Choroid plexus epithelial cell (primary cell): ENCODE measurements around the gene THEMIS2.

Experiments
- DNase-seq: peaks from one replicate; pipeline ENCODE4 v3.0.0-alpha.2; 2010; ENCODE audit warnings: low read depth
- H3K4me3 ChIP-seq: 2 replicates; pipeline ENCODE4 v1.5.1; 2011; ENCODE audit warnings: low read depth, mild to moderate bottlenecking, control low read depth, low read length, moderate library complexity
- CTCF ChIP-seq: conservative IDR thresholded peaks from 2 replicates; pipeline ENCODE4 v1.5.1; 2011; ENCODE audit warnings: low read depth, mild to moderate bottlenecking, control low read depth, inconsistent platforms, low read length, moderate library complexity

The THEMIS2 gene

GRCh38 chr1:27935721-27936120 is 63.4 kb downstream of the THEMIS2 start:
- no peak for TF ChIP-seq CTCF

More at GRCh38 chr1:27935721-27936120, 63.4 kb downstream of the THEMIS2 start:
- H3K4me3 ChIP-seq, result no peak overlapping the region
- DNase-seq, result no peak
